HEK293 (cell line): ENCODE results near the gene SUMF1.

Experiments
- BCL6B ChIP-seq: fragments of 450-650 bp; formaldehyde crosslinking; IDR thresholded peaks from 2 replicates; pipeline ENCODE4 v1.5.1; 2017; ENCODE audit warnings: missing biosample characterization, missing genetic modification characterization
- GLI4 ChIP-seq: fragments of 450-650 bp; formaldehyde crosslinking; IDR thresholded peaks from 2 replicates; pipeline ENCODE4 v1.5.1; 2016; ENCODE audit warnings: missing biosample characterization, missing genetic modification characterization
- INSM2 ChIP-seq: fragments of 450-650 bp; formaldehyde crosslinking; IDR thresholded peaks from 2 replicates; pipeline ENCODE4 v1.5.1; 2016; ENCODE audit warnings: missing biosample characterization, missing genetic modification characterization
- KLF16 ChIP-seq: fragments of 450-650 bp; formaldehyde crosslinking; IDR thresholded peaks from 2 replicates; pipeline ENCODE4 v1.5.1; 2017; ENCODE audit warnings: missing biosample characterization, missing genetic modification characterization
- KLF8 ChIP-seq: fragments of 450-650 bp; formaldehyde crosslinking; IDR thresholded peaks from 2 replicates; pipeline ENCODE4 v1.5.1; 2016; ENCODE audit warnings: missing biosample characterization, missing genetic modification characterization
- PRDM1 ChIP-seq: fragments of 450-650 bp; formaldehyde crosslinking; IDR thresholded peaks from 2 replicates; pipeline ENCODE4; 2016; ENCODE audit warnings: missing biosample characterization, missing genetic modification characterization
- PRDM6 ChIP-seq: fragments of 450-650 bp; formaldehyde crosslinking; IDR thresholded peaks from 2 replicates; pipeline ENCODE4 v1.5.1; 2017; ENCODE audit warnings: missing biosample characterization, missing genetic modification characterization
- ZBTB21 ChIP-seq: fragments of 450-650 bp; formaldehyde crosslinking; IDR thresholded peaks from 2 replicates; pipeline ENCODE4 v1.5.1; 2017; ENCODE audit warnings: missing biosample characterization, missing genetic modification characterization
- ZEB2 ChIP-seq: fragments of 450-650 bp; formaldehyde crosslinking; IDR thresholded peaks from 2 replicates; pipeline ENCODE4 v1.5.1; 2016; ENCODE audit warnings: missing biosample characterization, missing genetic modification characterization
- ZIC2 ChIP-seq: fragments of 450-650 bp; formaldehyde crosslinking; IDR thresholded peaks from 2 replicates; pipeline ENCODE4 v1.5.1; 2016; ENCODE audit warnings: missing biosample characterization, missing genetic modification characterization
- ZNF121 ChIP-seq: fragments of 450-650 bp; formaldehyde crosslinking; IDR thresholded peaks from 2 replicates; pipeline ENCODE4 v1.5.1; 2016; ENCODE audit warnings: missing biosample characterization, missing genetic modification characterization
- ZNF146 ChIP-seq: fragments of 450-650 bp; formaldehyde crosslinking; IDR thresholded peaks from 2 replicates; pipeline ENCODE4 v1.5.1; 2016; ENCODE audit warnings: missing biosample characterization, missing genetic modification characterization
- ZNF169 ChIP-seq: fragments of 450-650 bp; formaldehyde crosslinking; IDR thresholded peaks from 2 replicates; pipeline ENCODE4 v1.5.1; 2016; ENCODE audit warnings: missing biosample characterization, missing genetic modification characterization
- ZNF211 ChIP-seq: fragments of 450-650 bp; formaldehyde crosslinking; IDR thresholded peaks from 2 replicates; pipeline ENCODE4 v1.5.1; 2016; ENCODE audit warnings: low read depth, missing biosample characterization, missing genetic modification characterization
- ZNF362 ChIP-seq: fragments of 450-650 bp; formaldehyde crosslinking; IDR thresholded peaks from 2 replicates; pipeline ENCODE4 v1.5.1; 2016; ENCODE audit warnings: missing biosample characterization, missing genetic modification characterization
- ZNF513 ChIP-seq: fragments of 450-650 bp; IDR thresholded peaks from 2 replicates; pipeline ENCODE4 v1.5.1; 2018; ENCODE audit warnings: missing biosample characterization, missing genetic modification characterization
- ZNF530 ChIP-seq: fragments of 450-650 bp; formaldehyde crosslinking; IDR thresholded peaks from 2 replicates; pipeline ENCODE4 v1.5.1; 2016; ENCODE audit warnings: low read depth, missing biosample characterization, missing genetic modification characterization
- ZNF555 ChIP-seq: fragments of 450-650 bp; formaldehyde crosslinking; conservative IDR thresholded peaks from 2 replicates; pipeline ENCODE4 v1.5.1; 2017; ENCODE audit warnings: missing biosample characterization, mild to moderate bottlenecking, missing genetic modification characterization, inconsistent platforms
- ZNF580 ChIP-seq: fragments of 450-650 bp; formaldehyde crosslinking; IDR thresholded peaks from 2 replicates; pipeline ENCODE4 v1.5.1; 2016; ENCODE audit warnings: missing biosample characterization, missing genetic modification characterization
- ZNF776 ChIP-seq: fragments of 450-650 bp; formaldehyde crosslinking; IDR thresholded peaks from 2 replicates; pipeline ENCODE4 v1.5.0; 2017; ENCODE audit warnings: missing biosample characterization, missing genetic modification characterization, borderline replicate concordance
- ZNF791 ChIP-seq: fragments of 450-650 bp; formaldehyde crosslinking; IDR thresholded peaks from 2 replicates; pipeline ENCODE4 v1.5.1; 2016; ENCODE audit warnings: missing biosample characterization, missing genetic modification characterization
- ZSCAN16 ChIP-seq: fragments of 450-650 bp; formaldehyde crosslinking; IDR thresholded peaks from 2 replicates; pipeline ENCODE4 v1.5.1; 2016; ENCODE audit warnings: missing biosample characterization, missing genetic modification characterization
- TF ChIP-seq, protein P1 (sequence below): fragments of 450-650 bp; formaldehyde crosslinking; IDR thresholded peaks from 2 replicates; pipeline ENCODE4 v1.5.1; 2016; ENCODE audit warnings: missing biosample characterization, missing genetic modification characterization
- TF ChIP-seq, protein P2 (sequence below): fragments of 450-650 bp; formaldehyde crosslinking; IDR thresholded peaks from 2 replicates; pipeline ENCODE4 v1.5.1; 2016; ENCODE audit warnings: missing biosample characterization, missing genetic modification characterization, borderline replicate concordance

The SUMF1 gene

GRCh38 chr3:4320096-4320911 lies 146.8 kb downstream of the SUMF1 start (continued):
- TF ChIP-seq INSM2 (tag by site-specific recombination) (no peak), ZNF580 (peak; percentile 95), ZNF121 (no peak), ZNF530 (tag by site-specific recombination) (no peak), ZBTB21 (tag by site-specific recombination) (no peak), ZIC2 (tag by site-specific recombination) (no peak), ZNF169 (tag by site-specific recombination) (no peak), ZNF146 (no peak), ZNF513 (tag by site-specific recombination) (peak; percentile 44; the same call in 1 of the 2 replicates), KLF8 (tag by site-specific recombination) (no peak), PRDM6 (tag by site-specific recombination) (peak; percentile 99), ZNF211 (no peak), KLF16 (tag by site-specific recombination) (no peak), ZNF776 (tag by site-specific recombination) (no peak), ZNF791 (tag by site-specific recombination) (no peak), ZSCAN16 (tag by site-specific recombination) (no peak), ZEB2 (peak; percentile 66; the same call in 1 of the 2 replicates), ZNF555 (tag by site-specific recombination) (no peak), PRDM1 (no peak), GLI4 (no peak), BCL6B (tag by site-specific recombination) (peak; percentile 87), ZNF362 (tag by site-specific recombination) (no peak)
- TF ChIP-seq, protein P1, sequence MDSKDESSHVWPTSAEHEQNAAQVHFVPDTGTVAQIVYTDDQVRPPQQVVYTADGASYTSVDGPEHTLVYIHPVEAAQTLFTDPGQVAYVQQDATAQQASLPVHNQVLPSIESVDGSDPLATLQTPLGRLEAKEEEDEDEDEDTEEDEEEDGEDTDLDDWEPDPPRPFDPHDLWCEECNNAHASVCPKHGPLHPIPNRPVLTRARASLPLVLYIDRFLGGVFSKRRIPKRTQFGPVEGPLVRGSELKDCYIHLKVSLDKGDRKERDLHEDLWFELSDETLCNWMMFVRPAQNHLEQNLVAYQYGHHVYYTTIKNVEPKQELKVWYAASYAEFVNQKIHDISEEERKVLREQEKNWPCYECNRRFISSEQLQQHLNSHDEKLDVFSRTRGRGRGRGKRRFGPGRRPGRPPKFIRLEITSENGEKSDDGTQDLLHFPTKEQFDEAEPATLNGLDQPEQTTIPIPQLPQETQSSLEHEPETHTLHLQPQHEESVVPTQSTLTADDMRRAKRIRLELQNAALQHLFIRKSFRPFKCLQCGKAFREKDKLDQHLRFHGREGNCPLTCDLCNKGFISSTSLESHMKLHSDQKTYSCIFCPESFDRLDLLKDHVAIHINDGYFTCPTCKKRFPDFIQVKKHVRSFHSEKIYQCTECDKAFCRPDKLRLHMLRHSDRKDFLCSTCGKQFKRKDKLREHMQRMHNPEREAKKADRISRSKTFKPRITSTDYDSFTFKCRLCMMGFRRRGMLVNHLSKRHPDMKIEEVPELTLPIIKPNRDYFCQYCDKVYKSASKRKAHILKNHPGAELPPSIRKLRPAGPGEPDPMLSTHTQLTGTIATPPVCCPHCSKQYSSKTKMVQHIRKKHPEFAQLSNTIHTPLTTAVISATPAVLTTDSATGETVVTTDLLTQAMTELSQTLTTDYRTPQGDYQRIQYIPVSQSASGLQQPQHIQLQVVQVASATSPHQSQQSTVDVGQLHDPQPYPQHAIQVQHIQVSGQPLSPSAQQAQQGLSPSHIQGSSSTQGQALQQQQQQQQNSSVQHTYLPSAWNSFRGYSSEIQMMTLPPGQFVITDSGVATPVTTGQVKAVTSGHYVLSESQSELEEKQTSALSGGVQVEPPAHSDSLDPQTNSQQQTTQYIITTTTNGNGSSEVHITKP, result 0 out of 2 replicates have a peak, but pooled peaks have one; percentile 10
- TF ChIP-seq, protein P2, sequence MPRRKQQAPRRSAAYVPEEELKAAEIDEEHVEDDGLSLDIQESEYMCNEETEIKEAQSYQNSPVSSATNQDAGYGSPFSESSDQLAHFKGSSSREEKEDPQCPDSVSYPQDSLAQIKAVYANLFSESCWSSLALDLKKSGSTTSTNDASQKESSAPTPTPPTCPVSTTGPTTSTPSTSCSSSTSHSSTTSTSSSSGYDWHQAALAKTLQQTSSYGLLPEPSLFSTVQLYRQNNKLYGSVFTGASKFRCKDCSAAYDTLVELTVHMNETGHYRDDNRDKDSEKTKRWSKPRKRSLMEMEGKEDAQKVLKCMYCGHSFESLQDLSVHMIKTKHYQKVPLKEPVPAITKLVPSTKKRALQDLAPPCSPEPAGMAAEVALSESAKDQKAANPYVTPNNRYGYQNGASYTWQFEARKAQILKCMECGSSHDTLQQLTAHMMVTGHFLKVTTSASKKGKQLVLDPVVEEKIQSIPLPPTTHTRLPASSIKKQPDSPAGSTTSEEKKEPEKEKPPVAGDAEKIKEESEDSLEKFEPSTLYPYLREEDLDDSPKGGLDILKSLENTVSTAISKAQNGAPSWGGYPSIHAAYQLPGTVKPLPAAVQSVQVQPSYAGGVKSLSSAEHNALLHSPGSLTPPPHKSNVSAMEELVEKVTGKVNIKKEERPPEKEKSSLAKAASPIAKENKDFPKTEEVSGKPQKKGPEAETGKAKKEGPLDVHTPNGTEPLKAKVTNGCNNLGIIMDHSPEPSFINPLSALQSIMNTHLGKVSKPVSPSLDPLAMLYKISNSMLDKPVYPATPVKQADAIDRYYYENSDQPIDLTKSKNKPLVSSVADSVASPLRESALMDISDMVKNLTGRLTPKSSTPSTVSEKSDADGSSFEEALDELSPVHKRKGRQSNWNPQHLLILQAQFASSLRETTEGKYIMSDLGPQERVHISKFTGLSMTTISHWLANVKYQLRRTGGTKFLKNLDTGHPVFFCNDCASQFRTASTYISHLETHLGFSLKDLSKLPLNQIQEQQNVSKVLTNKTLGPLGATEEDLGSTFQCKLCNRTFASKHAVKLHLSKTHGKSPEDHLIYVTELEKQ (tag by site-specific recombination), result no peak
